IPS-15b (cell line): Measurements from ENCODE around the gene CELA2A.

Source experiments
- H3K27me3 ChIP-seq: one replicate; pipeline ENCODE4 v1.6.1; 2013; ENCODE audit warnings: low read length; ENCODE audit not compliant: control insufficient read depth, insufficient read depth
- H3K36me3 ChIP-seq: one replicate; pipeline ENCODE4 v1.6.1; 2013; ENCODE audit warnings: low read length; ENCODE audit not compliant: control insufficient read depth, insufficient read depth
- H3K4me1 ChIP-seq: one replicate; pipeline ENCODE4 v1.6.1; 2013; ENCODE audit warnings: mild to moderate bottlenecking, low read length; ENCODE audit not compliant: control insufficient read depth, insufficient read depth
- H3K4me3 ChIP-seq: one replicate; pipeline ENCODE4 v1.5.1; 2013; ENCODE audit warnings: low read depth, low read length
- H3K9ac ChIP-seq: one replicate; pipeline ENCODE4 v1.6.1; 2013; ENCODE audit warnings: low read depth, mild to moderate bottlenecking, low read length
- H3K9me3 ChIP-seq: one replicate; pipeline ENCODE4 v1.6.1; 2013; ENCODE audit warnings: mild to moderate bottlenecking, low read length; ENCODE audit not compliant: control insufficient read depth, insufficient read depth

Gene CELA2A

DNA sequence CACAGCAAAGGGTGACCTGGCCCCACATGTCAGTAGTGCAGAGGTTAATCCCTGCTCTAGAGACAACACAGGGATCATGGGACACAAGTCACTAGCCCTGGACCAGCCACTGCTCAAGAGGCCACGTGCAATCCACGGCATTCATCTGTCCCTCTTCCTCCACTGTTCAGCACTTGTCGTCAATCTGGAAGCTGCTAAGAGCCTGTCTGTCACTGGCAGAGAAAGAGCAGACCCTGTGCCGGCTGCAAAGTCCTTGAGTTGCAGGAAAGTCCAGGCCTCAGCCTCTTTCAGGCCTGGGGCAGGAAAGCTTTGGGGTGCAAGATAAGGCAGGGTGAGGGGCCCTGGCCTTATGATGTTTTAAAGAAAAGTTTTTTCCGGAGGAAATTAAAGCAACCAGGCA, 36.1 kb downstream of the CELA2A start:
- no peaks in the 10 kb centered on the region for H3K4me1 ChIP-seq
- H3K36me3 ChIP-seq: peaks cover 13% of the 10 kb centered on the region
- H3K9ac ChIP-seq: no peak overlapping the region

DNA sequence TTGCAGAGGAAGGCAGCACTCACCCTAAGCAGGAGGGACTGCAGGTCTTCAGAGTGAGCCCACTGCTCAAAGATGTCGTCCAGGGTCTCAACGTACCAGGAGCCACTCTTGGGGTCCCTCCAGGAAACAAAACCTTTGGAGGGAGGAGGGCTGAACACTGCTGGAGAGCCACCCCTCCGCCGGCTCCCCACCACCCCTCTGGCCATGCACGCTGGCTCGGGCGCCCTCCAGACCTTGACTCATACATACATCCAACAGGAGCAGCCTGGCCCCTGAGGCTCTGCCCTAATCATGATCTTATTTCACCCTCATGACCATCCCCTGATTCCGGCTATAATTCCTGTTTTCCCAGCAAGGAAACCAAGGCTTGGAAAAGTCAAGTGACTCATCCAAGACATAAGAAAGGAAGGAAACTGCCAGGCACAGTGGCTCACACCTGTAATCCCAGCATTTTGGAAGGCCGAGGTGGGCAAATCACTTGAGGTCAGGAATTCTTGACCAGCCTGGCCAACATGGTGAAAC, 37.4 kb downstream of the CELA2A start:
- no peak overlapping the region for H3K9ac ChIP-seq
- H3K36me3 ChIP-seq: peaks cover 13% of the 10 kb centered on the region
- H3K4me1 ChIP-seq: no peaks in the 10 kb centered on the region

More for the DNA sequence above, 36.1 kb downstream of the CELA2A start:
- Histone ChIP-seq H3K4me3 (no peak overlapping the region), H3K9me3 (no peaks in the 10 kb centered on the region), H3K27me3 (no peaks in the 10 kb centered on the region)

DNA sequence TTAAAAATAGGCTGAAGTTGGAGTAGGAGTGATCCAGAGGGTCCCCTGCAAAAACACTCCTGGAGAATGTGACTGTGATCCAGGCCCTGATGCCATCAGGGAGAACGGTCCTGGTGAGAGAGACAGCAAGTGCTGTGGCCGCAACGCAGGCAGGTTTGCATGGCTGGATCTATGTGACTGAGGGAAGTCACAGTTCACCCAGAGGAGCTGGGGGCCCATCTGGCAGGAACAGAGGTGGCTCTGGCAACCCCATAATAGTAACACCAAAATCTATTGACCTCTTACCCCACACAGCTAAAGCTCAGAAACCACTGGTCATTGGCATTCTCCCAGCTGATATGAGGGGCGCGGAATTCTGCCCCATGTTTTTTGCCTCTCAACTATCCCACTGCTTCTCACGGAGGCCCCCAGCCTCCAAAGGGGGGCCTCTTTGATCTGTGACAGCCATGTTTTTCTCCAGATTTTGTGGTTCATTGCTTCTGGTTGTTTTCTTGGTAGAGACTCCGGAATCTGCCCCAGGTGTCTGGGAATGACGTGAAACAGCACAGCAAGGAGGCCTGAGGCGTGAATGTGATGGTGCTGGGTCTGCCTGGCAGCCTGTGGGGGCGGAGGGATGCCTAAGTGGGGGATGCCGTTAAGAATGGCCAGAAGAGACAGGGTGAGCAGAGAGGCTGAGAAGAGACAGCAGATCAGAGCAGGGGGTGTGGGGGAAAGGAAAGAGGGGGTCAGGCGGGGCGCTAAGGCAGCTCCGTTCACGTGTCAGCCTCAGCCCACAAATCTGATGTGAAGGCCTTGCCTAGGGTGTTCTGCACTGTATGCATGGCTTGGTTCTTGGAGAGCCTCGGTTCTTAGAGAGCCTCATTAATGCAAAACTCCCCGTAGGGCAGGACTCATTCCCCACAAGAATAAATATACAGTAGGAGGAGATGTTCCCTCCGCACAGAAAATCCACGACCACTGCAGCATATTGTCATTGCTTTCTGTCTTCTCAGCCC, 43.9 kb downstream of the CELA2A start:
- Histone ChIP-seq H3K9me3 (no peaks in the 10 kb centered on the region), H3K27me3 (no peaks in the 10 kb centered on the region), H3K4me1 (peaks cover 2% of the 10 kb centered on the region), H3K9ac (no peak overlapping the region), H3K36me3 (peaks cover 12% of the 10 kb centered on the region), H3K4me3 (no peak overlapping the region)

More for the DNA sequence above, 37.4 kb downstream of the CELA2A start:
- no peak overlapping the region for H3K4me3 ChIP-seq
- H3K9me3 ChIP-seq: no peaks in the 10 kb centered on the region
- H3K27me3 ChIP-seq: no peaks in the 10 kb centered on the region

DNA sequence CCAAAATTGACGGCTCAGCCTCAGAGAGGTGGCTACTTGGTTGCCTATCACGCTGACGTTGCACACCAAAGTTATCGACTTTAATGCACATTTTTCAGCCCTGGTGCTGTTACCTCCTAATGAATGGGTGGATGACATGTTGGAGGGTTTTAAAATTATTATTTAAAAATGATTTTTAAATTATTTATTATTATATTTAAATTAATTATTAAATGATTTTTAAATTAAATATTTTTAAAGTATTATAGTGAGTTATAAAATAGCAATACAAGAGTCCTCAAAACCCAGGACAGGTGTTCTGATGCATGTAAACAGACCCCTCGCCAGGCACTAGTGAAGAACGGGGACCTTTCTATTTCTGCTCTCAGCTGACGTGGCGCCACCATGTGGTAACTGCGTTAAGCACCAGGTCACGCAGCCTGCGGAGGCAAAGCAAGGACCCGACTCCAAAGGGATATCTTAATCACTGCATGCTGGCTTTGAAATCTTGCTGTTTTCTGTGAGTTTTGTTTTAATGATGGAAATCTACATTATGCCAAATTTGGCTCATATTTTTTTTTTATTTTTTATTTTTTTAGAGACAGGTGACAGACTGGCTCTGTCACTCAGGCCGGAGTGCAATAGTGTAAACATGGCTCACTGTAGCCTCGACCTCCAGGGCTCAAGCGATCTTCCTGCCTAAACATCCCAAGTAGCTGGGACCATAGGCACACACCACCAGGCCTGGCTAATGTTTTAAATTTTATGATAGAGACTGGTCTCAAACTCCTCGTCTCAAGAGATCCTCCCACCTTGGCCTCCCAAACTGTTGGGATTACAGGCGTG, 44.9 kb downstream of the CELA2A start:
- no peak overlapping the region for H3K4me3 ChIP-seq
- H3K36me3 ChIP-seq: peaks cover 16% of the 10 kb centered on the region
- H3K27me3 ChIP-seq: no peaks in the 10 kb centered on the region
- no peaks in the 10 kb centered on the region for H3K9me3 ChIP-seq
- no peak overlapping the region for H3K9ac ChIP-seq
- H3K4me1 ChIP-seq: peaks cover 2% of the 10 kb centered on the region

DNA sequence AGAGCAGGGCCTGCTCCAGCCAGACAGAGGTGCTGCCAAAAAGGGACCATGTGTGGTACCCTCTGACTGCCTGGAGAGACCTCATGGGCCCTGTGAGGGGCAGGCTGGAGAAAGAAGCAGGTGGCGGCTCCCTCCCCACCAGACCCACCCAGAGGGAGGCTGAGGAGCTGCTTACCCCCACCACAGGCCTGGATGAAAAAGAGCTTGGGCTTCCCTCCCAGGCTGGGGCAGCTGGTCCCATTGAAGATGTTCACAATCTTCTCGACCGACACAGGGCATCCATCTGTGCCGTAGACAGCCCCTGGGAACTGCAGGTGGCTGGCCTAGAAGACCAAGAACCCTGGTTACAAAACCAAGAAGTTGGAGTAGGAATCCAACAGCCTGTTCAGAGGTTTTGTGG, 47.9 kb downstream of the CELA2A start:
- H3K4me3 ChIP-seq: no peak overlapping the region
- H3K4me1 ChIP-seq: peaks cover 18% of the 10 kb centered on the region
- no peaks in the 10 kb centered on the region for H3K27me3 ChIP-seq
- H3K9me3 ChIP-seq: no peaks in the 10 kb centered on the region
- H3K9ac ChIP-seq: no peak overlapping the region
- peaks cover 12% of the 10 kb centered on the region for H3K36me3 ChIP-seq

DNA sequence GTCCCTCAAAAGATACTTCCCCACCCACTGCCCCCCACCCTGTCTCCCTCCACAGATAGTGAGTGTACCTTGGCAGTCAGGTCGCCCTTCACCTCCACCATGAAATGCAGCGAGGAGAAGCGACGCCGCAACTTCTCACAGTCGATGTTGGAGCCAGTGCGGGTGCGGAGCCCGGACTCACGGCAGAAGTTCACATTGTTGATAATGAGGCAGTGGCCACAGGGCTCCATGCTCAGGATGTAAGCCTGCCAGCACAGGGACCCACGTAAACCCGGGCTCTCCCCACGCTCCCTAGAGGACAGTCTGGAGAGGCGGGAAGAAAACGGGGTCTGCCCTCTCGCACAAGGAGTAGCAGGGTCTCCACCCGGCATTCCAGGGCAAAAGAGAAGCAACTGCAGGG, 50.3 kb downstream of the CELA2A start:
- H3K36me3 ChIP-seq: peaks cover 12% of the 10 kb centered on the region
- no peak overlapping the region for H3K9ac ChIP-seq
- H3K4me3 ChIP-seq: no peak overlapping the region
- H3K4me1 ChIP-seq: peaks cover 22% of the 10 kb centered on the region
- no peaks in the 10 kb centered on the region for H3K9me3 ChIP-seq
- H3K27me3 ChIP-seq: no peaks in the 10 kb centered on the region

DNA sequence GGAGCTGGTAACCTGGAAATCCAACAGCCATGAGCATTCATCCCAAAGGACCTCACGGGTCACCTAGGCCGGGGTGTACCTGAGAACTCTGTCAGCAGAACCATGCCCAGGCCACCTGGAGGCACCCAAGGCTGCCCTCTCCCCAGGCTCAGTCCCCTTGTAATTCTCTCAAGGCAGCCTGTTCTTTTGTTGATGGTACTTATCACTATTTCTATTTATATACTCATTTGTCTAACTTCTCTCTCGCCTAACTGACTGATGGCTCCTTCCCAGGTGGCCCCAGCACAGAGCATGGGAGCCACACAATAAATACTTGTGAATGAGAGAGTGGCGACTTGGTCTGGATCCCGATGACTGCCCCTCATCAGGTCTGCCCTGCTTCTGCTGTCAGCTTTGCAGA, 50.7 kb downstream of the CELA2A start:
- no peak overlapping the region for H3K9ac ChIP-seq
- peaks cover 22% of the 10 kb centered on the region for H3K4me1 ChIP-seq
- H3K36me3 ChIP-seq: peaks cover 11% of the 10 kb centered on the region
- no peak overlapping the region for H3K4me3 ChIP-seq
- no peaks in the 10 kb centered on the region for H3K27me3 ChIP-seq
- H3K9me3 ChIP-seq: no peaks in the 10 kb centered on the region

DNA sequence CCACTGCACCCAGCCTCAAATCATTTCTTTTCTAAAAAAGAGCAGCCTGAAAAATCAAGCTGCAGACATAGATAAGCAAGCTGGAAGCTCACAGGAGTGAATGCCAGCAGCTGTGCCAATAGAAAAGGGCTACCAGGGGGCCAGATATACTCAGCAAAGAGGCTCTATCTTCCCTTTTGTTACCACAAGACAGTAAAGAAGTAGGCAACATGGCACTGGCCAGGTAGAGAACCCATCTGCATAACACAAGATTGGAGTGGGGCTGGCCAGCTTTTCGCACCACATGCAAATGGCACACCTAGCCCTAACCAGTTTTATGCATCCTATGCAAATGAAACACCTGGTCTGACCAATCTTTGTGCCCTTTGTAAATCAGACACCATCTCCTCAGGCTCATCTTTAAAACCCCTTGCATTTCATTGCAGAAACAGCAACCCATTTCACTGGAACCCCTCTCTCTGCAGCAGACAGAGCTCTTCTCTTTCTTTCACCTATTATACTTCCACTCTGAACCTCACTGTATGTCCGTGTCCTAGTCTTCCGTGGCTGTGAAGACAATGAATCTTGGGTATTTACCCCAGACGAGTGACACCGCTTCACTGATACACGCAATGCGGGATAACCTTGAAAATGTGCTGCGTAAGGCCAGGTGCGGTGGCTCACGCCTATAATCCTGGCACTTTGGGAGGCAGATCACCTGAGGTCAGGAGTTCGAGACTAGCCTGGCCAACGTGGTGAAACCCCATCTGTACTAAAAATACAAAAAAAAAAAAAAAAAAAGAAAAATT, 52.4 kb downstream of the CELA2A start:
- H3K36me3 ChIP-seq: peaks cover 8% of the 10 kb centered on the region
- peak overlapping the region; percentile 77 for H3K9ac ChIP-seq
- H3K4me1 ChIP-seq: peaks cover 22% of the 10 kb centered on the region
- H3K27me3 ChIP-seq: no peaks in the 10 kb centered on the region
- H3K4me3 ChIP-seq: peak overlapping the region; percentile 12
- no peaks in the 10 kb centered on the region for H3K9me3 ChIP-seq

DNA sequence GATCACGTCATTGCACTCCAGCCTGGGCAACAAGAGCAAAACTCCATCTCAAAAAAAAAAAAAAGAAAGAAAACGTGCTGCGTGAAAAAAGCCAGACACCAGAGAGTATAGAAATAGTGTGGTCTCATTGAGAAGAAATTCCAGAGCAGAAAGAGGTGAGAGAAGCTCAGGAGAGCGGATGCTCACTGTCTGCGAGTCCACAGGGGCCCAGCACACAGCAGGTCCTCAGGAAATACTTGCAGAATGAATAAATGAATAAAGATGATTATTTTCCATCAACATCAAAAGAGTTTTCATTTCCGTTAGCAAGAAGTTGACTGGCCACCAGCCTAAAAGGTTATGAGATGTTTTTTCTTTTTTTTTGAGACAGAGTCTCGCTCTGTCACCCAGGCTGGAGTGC, 53.1 kb downstream of the CELA2A start:
- H3K27me3 ChIP-seq: no peaks in the 10 kb centered on the region
- no peaks in the 10 kb centered on the region for H3K9me3 ChIP-seq
- H3K9ac ChIP-seq: no peak overlapping the region
- H3K4me1 ChIP-seq: peaks cover 22% of the 10 kb centered on the region
- H3K36me3 ChIP-seq: peaks cover 5% of the 10 kb centered on the region
- H3K4me3 ChIP-seq: no peak overlapping the region

DNA sequence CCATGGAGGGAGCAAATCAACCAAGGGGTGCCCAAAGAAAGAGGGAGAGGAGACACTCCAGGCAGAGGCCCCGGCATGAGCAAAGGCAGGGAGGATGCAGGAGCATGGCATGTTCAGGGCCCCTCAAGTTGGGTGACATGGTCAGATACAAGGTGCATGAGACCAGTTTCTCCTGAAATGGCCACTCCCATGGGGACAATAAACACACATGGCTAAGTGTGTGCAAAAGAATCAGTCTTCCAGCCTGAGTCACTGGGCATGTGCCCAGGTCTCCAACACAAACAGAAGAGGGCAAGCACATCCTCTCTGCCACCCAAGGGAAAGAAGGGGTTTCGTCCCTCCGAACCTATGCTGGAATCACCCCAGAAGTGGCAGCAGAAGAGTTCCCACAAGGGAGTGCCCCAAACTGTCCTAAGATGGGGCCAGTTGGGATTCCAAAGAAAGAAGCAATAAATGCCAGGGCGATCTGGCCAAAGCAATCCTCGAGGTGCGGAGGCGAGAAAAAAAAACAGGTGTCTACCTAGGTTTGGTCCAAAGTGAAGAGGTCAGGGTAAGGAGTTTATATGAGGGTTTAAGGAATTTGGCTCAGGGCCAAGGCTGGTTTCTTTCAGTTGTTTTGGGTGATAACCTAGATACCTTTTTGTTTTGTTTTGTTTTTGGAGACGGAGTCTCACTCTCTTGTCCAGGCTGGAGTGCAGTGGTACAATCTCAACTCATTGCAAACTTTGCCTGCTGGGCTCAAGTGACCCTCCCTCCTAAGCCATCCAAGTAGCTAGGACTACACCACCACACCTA, 54.3 kb downstream of the CELA2A start:
- no peak overlapping the region for H3K9ac ChIP-seq
- H3K36me3 ChIP-seq: peaks cover under 1% of the 10 kb centered on the region
- H3K4me3 ChIP-seq: no peak overlapping the region

More for the DNA sequence above, 54.3 kb downstream of the CELA2A start:
- H3K9me3 ChIP-seq: no peaks in the 10 kb centered on the region
- peaks cover 22% of the 10 kb centered on the region for H3K4me1 ChIP-seq
- H3K27me3 ChIP-seq: no peaks in the 10 kb centered on the region
